Measurements from ENCODE around the gene SBF2.

Gene SBF2

GRCh38 chr11:9914064-9914463 is 380.0 kb downstream of the SBF2 start:
- Histone ChIP-seq H3K79me2 (ENCODE audit: insufficient read depth, low read length) (no peaks in the 10 kb centered on the region), H3K36me3 (ENCODE audit: insufficient read depth, low read length) (no peaks in the 10 kb centered on the region), H3K27me3 (ENCODE audit: insufficient read depth, low read length, poor library complexity) (no peaks in the 10 kb centered on the region), H2AFZ (ENCODE audit: low read depth, low read length) (no peak overlapping the region), H3K4me3 (ENCODE audit: low read depth in 1 of 2, low read length in 2 of 2) (no peak overlapping the region), H4K20me1 (ENCODE audit: insufficient read depth, low read length) (no peaks in the 10 kb centered on the region), H3K27ac (ENCODE audit: low read length) (no peak overlapping the region), H3K4me2 (ENCODE audit: insufficient read depth, low read length) (no peak overlapping the region), H3K4me1 (ENCODE audit: insufficient read depth, low read length) (no peaks in the 10 kb centered on the region), H3K9me3 (ENCODE audit: insufficient read depth, low read length, severe bottlenecking) (no peaks in the 10 kb centered on the region), H3K9ac (ENCODE audit: low read depth, low read length) (no peak overlapping the region)
- ATAC-seq (ENCODE audit: insufficient read depth, low read depth) (no peak), DNase-seq (no peak)
- TF ChIP-seq CTCF (IDR thresholded peaks at IDR 0.05; ENCODE audit: borderline replicate concordance, extremely low read depth, low read length, poor library complexity, severe bottlenecking), result no peak
- no peak for TF ChIP-seq EZH2 (IDR thresholded peaks at IDR 0.05; ENCODE audit: borderline replicate concordance, low read depth, low read length, severe bottlenecking)

- H3K36me3 ChIP-seq (ENCODE audit: insufficient read depth, low read length), result no peaks in the 10 kb centered on the region
- H2AFZ ChIP-seq (ENCODE audit: low read depth, low read length), result no peak overlapping the region
- H3K4me3 ChIP-seq (ENCODE audit: low read depth in 1 of 2, low read length in 2 of 2), result no peak overlapping the region
- ATAC-seq (ENCODE audit: insufficient read depth, low read depth) (no peak), DNase-seq (no peak)
- no peak for TF ChIP-seq CTCF (IDR thresholded peaks at IDR 0.05; ENCODE audit: borderline replicate concordance, extremely low read depth, low read length, poor library complexity, severe bottlenecking)
- TF ChIP-seq EZH2 (IDR thresholded peaks at IDR 0.05; ENCODE audit: borderline replicate concordance, low read depth, low read length, severe bottlenecking), result no peak
- no peak overlapping the region for H3K9ac ChIP-seq (ENCODE audit: low read depth, low read length)
- H3K4me2 ChIP-seq (ENCODE audit: insufficient read depth, low read length), result no peak overlapping the region
- H3K4me1 ChIP-seq (ENCODE audit: insufficient read depth, low read length), result no peaks in the 10 kb centered on the region
- no peaks in the 10 kb centered on the region for H4K20me1 ChIP-seq (ENCODE audit: insufficient read depth, low read length)
- no peaks in the 10 kb centered on the region for H3K79me2 ChIP-seq (ENCODE audit: insufficient read depth, low read length)
- H3K9me3 ChIP-seq (ENCODE audit: insufficient read depth, low read length, severe bottlenecking), result no peaks in the 10 kb centered on the region
- no peak overlapping the region for H3K27ac ChIP-seq (ENCODE audit: low read length)
- H3K27me3 ChIP-seq (ENCODE audit: insufficient read depth, low read length, poor library complexity), result no peaks in the 10 kb centered on the region
Observed at GRCh38 chr11:9905960-9906791, 387.8 kb downstream of the SBF2 start.

GRCh38 chr11:9905501-9905951 is 388.5 kb downstream of the SBF2 start:
- DNase-seq, result no peak
- no peak overlapping the region for H2AFZ ChIP-seq (ENCODE audit: low read depth, low read length)
- H3K9ac ChIP-seq (ENCODE audit: low read depth, low read length), result no peak overlapping the region
- no peaks in the 10 kb centered on the region for H3K4me1 ChIP-seq (ENCODE audit: insufficient read depth, low read length)
- H3K27ac ChIP-seq (ENCODE audit: low read length), result no peak overlapping the region
- no peaks in the 10 kb centered on the region for H3K27me3 ChIP-seq (ENCODE audit: insufficient read depth, low read length, poor library complexity)
- H3K9me3 ChIP-seq (ENCODE audit: insufficient read depth, low read length, severe bottlenecking), result no peaks in the 10 kb centered on the region
- no peak overlapping the region for H3K4me2 ChIP-seq (ENCODE audit: insufficient read depth, low read length)
- H4K20me1 ChIP-seq (ENCODE audit: insufficient read depth, low read length), result no peaks in the 10 kb centered on the region
- TF ChIP-seq EZH2 (IDR thresholded peaks at IDR 0.05; ENCODE audit: borderline replicate concordance, low read depth, low read length, severe bottlenecking), result no peak
- no peak for TF ChIP-seq CTCF (IDR thresholded peaks at IDR 0.05; ENCODE audit: borderline replicate concordance, extremely low read depth, low read length, poor library complexity, severe bottlenecking)
- no peaks in the 10 kb centered on the region for H3K79me2 ChIP-seq (ENCODE audit: insufficient read depth, low read length)
- no peak for ATAC-seq (ENCODE audit: insufficient read depth, low read depth)
- H3K4me3 ChIP-seq (ENCODE audit: low read depth in 1 of 2, low read length in 2 of 2), result no peak overlapping the region
- no peaks in the 10 kb centered on the region for H3K36me3 ChIP-seq (ENCODE audit: insufficient read depth, low read length)
